Astrocyte (in vitro differentiated cells and primary cell): Measurements from ENCODE around the gene DDX46.
"Not testable (repeated sequence)": the region's sequence is repeated elsewhere in the genome, so short reads cannot be mapped to it uniquely, and the experiment has no call there.

Experiments
- EZH2 ChIP-seq: IDR thresholded peaks from 2 replicates; pipeline ENCODE4 v1.6.1; 2012; ENCODE audit warnings: mild to moderate bottlenecking, low read length, inconsistent platforms; ENCODE audit not compliant: insufficient read depth
- TF ChIP-seq, protein P1 (sequence below): IDR thresholded peaks from 2 replicates; pipeline ENCODE4 v1.5.1; 2011; ENCODE audit warnings: low read depth, mild to moderate bottlenecking, inconsistent platforms, low read length, moderate library complexity; ENCODE audit not compliant: insufficient read depth

DNA sequence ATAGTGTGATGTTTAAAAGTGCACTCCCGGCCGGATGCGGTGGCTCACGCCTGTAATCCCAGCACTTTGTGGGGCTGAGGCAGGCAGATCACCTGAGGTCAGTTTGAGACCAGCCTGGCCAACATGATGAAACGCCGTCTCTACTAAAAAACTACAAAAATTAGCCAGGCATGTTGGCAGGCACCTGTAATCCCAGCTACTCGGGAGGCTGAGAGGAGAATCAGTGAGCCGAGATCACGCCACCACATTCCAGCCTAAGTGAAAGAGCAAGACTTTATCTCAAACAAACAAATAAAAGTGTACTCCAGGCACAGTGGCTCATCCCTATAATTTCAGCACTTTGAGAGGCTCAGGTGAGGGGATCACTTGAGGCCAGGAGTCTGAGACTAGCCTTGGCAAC is 79.8 kb downstream of the DDX46 start:
- TF ChIP-seq, protein P1, sequence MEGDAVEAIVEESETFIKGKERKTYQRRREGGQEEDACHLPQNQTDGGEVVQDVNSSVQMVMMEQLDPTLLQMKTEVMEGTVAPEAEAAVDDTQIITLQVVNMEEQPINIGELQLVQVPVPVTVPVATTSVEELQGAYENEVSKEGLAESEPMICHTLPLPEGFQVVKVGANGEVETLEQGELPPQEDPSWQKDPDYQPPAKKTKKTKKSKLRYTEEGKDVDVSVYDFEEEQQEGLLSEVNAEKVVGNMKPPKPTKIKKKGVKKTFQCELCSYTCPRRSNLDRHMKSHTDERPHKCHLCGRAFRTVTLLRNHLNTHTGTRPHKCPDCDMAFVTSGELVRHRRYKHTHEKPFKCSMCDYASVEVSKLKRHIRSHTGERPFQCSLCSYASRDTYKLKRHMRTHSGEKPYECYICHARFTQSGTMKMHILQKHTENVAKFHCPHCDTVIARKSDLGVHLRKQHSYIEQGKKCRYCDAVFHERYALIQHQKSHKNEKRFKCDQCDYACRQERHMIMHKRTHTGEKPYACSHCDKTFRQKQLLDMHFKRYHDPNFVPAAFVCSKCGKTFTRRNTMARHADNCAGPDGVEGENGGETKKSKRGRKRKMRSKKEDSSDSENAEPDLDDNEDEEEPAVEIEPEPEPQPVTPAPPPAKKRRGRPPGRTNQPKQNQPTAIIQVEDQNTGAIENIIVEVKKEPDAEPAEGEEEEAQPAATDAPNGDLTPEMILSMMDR: not testable (repeated sequence)
- not testable (repeated sequence) for TF ChIP-seq EZH2
